Measurements from ENCODE around the gene PCYT2. TPM values are rescaled to one million over a fixed set of nuclear protein-coding genes. Genes with fewer than 3 reads are reported as not detected.

The PCYT2 gene
- polyA plus RNA-seq, 1 experiment = 44.2 TPM

DNA sequence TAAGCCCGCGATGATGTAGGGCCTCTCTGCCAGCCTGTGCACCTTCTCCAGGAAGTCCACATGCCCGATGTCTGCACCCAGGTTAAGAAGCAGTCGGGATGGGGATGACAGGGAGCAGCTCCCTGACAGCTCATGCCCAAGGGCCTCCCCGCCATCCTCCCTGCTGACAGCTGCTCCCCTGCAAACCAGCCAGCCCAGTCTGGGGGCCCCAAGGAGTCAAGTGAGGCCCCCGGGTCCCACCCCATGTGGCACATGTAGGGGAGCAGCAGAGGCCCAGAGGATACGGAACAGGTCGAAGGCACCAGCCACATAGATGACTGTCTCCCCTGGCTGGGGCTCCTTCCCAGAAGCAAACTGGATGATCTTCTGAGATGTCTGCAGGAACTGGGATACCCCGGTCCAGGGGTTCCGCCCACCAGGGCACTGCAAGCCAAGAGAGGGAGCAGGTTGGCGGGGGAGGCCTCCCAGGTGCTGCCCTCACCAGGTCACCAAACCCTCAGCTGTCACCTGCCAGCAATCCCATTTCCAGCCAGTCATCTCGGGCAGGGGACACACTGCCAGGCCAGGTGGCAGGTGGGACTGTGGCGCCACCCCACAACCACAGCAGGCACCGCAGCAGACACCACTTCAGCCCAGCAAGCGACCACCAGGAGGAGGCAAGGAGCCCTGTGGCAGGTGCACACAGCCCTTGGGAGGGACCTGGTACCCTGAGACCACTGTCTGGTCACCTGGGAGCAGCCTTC, 4.6 kb downstream of the PCYT2 start:
- H3K36me3 ChIP-seq (ENCODE audit: control insufficient read depth, insufficient read depth, low read length) = peaks cover 11% of the 10 kb centered on the region
- POLR2A ChIA-PET = no interaction called here
- no peak overlapping the region for H3K4me3 ChIP-seq (ENCODE audit: low read depth, low read length)
- no peaks in the 10 kb centered on the region for H3K27me3 ChIP-seq (ENCODE audit: control insufficient read depth, insufficient read depth, low read length)
- no peak for DNase-seq (ENCODE audit: low read depth)
- CTCF ChIA-PET = interaction anchor here (1.0 kb wide), 1 partner anchor 53 kb away, joined by 3 read pairs; no protein-coding TSS in a partner anchor
- TF ChIP-seq, protein P1, sequence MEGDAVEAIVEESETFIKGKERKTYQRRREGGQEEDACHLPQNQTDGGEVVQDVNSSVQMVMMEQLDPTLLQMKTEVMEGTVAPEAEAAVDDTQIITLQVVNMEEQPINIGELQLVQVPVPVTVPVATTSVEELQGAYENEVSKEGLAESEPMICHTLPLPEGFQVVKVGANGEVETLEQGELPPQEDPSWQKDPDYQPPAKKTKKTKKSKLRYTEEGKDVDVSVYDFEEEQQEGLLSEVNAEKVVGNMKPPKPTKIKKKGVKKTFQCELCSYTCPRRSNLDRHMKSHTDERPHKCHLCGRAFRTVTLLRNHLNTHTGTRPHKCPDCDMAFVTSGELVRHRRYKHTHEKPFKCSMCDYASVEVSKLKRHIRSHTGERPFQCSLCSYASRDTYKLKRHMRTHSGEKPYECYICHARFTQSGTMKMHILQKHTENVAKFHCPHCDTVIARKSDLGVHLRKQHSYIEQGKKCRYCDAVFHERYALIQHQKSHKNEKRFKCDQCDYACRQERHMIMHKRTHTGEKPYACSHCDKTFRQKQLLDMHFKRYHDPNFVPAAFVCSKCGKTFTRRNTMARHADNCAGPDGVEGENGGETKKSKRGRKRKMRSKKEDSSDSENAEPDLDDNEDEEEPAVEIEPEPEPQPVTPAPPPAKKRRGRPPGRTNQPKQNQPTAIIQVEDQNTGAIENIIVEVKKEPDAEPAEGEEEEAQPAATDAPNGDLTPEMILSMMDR (IDR thresholded peaks at IDR 0.05; ENCODE audit: insufficient read depth, low read depth, low read length) = no peak

DNA sequence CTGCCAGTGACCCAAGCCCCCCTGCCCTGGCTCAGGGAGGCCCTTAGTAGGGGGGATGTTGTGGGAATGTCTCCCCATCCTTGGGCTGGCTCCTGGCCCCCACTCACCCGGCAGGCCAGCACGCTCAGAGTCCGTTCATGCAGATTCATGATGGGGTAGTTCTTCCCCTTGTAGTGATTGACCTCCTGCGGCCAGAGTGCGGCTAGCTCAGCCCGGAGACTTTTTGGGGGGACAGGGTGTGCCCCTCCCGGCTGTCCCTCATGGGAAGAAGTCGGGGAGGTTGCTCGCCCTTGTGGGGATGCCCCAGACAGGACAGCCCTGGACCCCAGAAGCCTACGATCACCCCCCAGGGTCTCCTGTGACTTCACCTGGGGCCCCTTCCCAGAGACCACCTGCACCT, 5.2 kb downstream of the PCYT2 start:
- Histone ChIP-seq H3K36me3 (ENCODE audit: control insufficient read depth, insufficient read depth, low read length) (peaks cover 11% of the 10 kb centered on the region), H3K27me3 (ENCODE audit: control insufficient read depth, insufficient read depth, low read length) (no peaks in the 10 kb centered on the region), H3K4me3 (ENCODE audit: low read depth, low read length) (no peak overlapping the region)
- CTCF ChIA-PET = interaction anchor here (1.0 kb wide), 1 partner anchor 53 kb away, joined by 3 read pairs; no protein-coding TSS in a partner anchor
- no peak for DNase-seq (ENCODE audit: low read depth)
- TF ChIP-seq, protein P1 (IDR thresholded peaks at IDR 0.05; ENCODE audit: insufficient read depth, low read depth, low read length) = no peak
- POLR2A ChIA-PET = no interaction called here

DNA sequence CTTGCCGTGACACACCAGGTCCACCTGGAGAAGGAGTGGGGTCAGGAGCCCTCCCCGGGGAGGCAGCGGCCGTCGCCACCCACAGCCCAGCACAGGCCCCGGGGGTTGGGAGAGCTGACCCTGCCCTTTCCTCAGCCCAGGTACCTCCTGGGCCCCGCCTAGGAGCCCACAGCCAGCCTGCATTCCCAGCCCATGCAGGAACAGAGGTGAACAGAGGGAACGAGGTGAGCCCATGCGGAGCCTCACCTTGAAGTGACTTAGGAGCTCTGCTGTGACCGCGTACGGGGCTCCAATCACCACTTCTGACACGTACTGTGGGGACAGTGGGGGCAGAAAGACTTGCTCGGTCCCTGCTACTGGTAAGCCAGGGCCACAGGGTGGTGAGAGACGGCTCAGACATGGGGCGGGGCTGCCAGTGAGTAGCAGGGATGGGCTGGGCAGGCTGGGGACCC, 5.7 kb downstream of the PCYT2 start:
- POLR2A ChIA-PET = no interaction called here
- CTCF ChIA-PET = interaction anchor here (1.0 kb wide), 1 partner anchor 54 kb away, joined by 3 read pairs; no protein-coding TSS in a partner anchor
- Histone ChIP-seq H3K27me3 (ENCODE audit: control insufficient read depth, insufficient read depth, low read length) (no peaks in the 10 kb centered on the region), H3K4me3 (ENCODE audit: low read depth, low read length) (no peak overlapping the region), H3K36me3 (ENCODE audit: control insufficient read depth, insufficient read depth, low read length) (peaks cover 11% of the 10 kb centered on the region)
- TF ChIP-seq, protein P1 (IDR thresholded peaks at IDR 0.05; ENCODE audit: insufficient read depth, low read depth, low read length) = no peak
- no peak for DNase-seq (ENCODE audit: low read depth)

DNA sequence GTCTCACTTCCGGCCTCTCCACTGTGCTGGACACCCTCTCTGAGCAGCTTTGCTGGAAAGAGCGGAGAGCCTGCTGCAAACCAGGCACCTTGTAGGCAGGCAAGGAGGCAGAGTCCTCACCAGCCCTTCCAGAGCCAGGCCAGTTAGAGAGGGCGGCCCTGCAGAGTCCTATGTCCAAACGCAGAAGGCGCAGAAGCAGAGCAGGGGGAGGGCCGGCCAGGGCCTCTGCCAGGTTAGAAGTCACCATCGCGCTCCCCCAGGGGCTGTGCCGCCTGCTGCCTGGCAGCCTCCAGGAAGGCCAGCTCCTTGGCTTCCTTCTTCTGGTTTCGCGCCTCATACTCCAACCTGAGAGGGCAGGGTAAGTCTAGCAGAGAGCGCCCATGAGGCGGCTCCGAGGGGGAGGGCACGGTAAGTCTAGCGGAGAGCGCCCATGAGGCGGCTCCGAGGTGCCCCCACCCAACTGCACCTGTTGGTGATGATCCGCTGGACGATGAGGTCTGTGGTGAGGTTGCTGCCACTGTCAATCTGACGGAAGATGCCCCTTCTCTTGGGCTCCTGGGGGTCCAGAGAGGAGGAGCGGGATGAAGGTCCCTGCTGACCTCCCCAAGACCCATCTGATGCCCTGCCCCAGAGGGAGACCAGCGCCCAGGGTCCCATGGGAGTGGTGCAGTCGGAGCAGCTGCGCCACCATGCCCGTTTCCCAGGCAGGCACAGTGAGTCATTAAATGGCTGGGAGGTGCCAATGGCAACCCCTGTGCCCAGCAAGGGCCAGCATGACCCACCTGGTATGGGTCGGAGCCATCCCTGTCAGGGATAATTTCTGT, 6.4 kb downstream of the PCYT2 start:
- POLR2A ChIA-PET = no interaction called here
- DNase-seq (ENCODE audit: low read depth) = no peak
- TF ChIP-seq, protein P1 (IDR thresholded peaks at IDR 0.05; ENCODE audit: insufficient read depth, low read depth, low read length) = no peak
- Histone ChIP-seq H3K36me3 (ENCODE audit: control insufficient read depth, insufficient read depth, low read length) (peaks cover 16% of the 10 kb centered on the region), H3K27me3 (ENCODE audit: control insufficient read depth, insufficient read depth, low read length) (no peaks in the 10 kb centered on the region), H3K4me3 (ENCODE audit: low read depth, low read length) (no peak overlapping the region)
- CTCF ChIA-PET = no interaction called here

DNA sequence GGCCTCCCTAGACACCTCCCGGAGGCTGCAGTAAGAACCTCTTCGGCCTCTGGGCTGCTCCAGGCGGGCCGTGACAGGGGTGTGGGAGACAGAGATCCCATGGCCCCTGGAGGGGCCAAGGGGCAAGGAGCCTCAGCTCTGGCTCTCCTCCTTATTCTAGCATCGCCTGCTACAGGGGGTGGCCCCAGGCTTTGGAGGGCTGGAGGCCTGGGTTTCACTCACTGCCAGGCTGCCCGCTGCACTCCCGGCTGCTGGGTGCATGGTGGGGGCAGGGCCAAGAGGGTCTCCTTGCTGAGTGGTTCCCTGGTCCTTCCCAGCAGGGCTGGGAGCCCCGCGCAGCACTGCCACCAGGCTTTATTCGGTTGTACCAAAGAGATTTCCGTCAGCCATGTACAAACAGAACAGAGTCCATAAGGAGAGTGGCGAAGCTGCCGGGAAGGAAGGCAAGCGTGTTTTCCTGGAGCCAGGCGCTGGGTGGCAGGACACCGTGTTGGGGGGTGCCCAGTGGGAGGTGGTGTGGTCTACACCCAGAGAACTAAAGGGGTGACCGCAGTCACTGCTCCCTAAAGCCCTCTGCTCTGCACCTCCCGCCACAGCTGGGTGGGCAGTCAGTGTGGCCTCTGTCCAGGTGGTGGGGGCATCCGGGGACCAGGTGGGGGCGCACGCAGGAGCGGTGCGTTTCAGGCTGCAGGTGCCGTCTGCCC, 7.2 kb downstream of the PCYT2 start:
- H3K27me3 ChIP-seq (ENCODE audit: control insufficient read depth, insufficient read depth, low read length) = no peaks in the 10 kb centered on the region
- no peak overlapping the region for H3K4me3 ChIP-seq (ENCODE audit: low read depth, low read length)
- ChIA-PET POLR2A (no interaction called here), CTCF (no interaction called here)
- TF ChIP-seq, protein P1 (IDR thresholded peaks at IDR 0.05; ENCODE audit: insufficient read depth, low read depth, low read length) = no peak
- no peak for DNase-seq (ENCODE audit: low read depth)
- H3K36me3 ChIP-seq (ENCODE audit: control insufficient read depth, insufficient read depth, low read length) = peaks cover 19% of the 10 kb centered on the region

All from BJ (cell line).